CD4-positive, alpha-beta T cell treated with Interleukin-17A for 4 hours (primary cell): ENCODE data around the gene NHERF2.
"Not testable (repeated sequence)": the region's sequence is repeated elsewhere in the genome, so short reads cannot be mapped to it uniquely, and the experiment has no call there.

Experiments used
- DNase-seq: peaks from one replicate; pipeline ENCODE4 v3.0.0-alpha.2; 2020; ENCODE audit warnings: mixed read lengths

NHERF2 gene

DNA sequence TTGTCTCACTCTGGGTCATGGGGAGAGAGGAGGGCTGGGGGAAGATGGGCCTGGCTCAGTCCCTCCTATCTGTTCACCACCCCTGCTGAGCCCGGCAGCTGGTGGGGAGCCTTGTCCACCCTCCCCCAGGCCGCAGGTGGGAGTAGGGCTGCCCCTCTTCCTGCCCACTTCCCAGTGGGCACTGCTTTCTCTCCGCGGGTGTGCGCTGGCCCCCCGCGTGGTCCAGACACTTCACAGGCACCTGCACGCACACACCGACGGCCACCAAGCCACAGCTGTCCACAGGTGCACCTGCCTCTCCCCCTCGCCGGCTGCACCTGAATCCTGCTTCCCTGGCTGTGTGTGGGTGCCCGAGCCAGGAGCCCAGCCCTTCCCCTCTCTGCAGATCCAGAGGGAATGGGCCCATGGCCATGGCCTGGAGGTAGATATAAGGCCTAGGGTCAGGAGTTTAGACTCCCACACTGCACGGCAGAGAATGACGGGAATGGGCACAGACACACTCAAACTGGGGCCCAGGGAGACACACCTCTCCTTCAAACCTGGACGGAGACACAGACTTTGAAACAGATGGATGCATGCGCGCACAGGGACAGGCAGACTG lies 2.0 kb downstream of the NHERF2 start:
- DNase-seq, result no peak

GRCh38 chr16:2029350-2029749 lies 2.6 kb downstream of the NHERF2 start:
- no peak for DNase-seq

- no peak for DNase-seq
Observed at GRCh38 chr16:2030036-2030435, 3.3 kb downstream of the NHERF2 start.

DNA sequence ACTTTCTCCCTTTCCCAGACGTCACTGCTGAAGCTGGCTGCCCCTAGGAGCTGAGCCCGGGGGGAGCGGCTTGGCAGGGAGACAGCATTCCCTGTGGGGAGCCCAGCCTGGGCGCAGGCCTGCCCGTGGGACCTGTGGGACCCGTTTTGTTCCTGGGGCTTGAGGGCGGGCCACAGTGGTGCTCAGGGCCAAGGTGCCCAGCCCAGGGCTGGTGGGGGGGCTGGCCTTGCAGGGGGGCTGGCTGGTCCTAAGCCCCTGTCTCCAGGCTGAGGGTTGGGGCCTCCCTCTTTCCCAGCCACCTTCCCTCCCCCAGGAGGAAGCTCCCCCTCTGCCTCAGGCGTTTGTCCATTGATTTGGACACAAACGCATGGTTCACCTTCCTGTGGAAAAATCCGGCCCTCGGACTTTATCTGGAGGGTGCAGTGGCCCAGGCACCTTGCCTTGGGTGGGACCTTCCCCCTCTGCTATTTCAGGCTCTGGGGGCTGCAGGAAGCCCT lies 4.4 kb downstream of the NHERF2 start:
- no peak for DNase-seq

GRCh38 chr16:2032285-2033056 lies 5.8 kb downstream of the NHERF2 start:
- no peak for DNase-seq

DNA sequence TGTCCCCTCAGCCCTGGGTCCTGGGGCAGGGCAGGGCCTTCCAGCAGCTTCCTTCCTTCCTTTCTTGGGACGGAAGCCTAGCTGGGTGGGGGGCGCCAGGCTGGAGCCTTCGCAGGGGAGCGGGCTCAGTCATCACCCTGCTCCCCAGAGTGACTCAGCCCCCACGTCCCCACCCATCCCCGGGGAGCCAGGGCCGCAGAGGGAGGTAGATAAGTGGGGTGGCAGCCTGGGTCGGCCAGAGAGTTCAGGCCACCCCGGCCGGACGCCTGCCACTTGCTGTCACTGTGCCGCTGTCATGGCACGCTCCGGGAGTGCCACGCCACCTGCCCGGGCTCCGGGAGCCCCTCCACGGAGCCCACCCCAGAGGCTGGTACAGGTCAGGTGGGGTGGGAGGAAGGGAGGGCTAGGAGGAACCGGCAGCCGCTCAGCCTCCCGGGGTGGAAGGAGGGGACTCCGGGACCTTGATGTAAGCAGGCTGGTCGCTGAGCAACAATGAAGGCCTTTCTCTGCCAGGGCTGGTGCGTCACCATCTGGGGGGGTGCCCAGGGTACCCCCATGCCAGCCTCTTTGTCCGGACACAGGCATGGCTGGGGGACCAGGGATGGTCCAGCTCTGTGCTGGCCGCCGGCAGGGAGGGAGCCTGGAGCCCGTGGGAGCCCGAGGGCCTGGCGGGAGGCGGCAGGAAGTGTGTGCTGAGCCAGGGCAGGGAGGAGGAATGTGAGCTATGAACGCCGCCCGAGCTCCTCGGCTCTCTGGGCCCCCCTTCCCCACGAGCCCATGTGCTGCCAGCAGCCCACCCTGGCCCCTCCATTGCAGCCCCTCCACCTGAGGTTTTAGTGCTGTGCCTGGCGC lies 6.6 kb downstream of the NHERF2 start:
- DNase-seq, result no peak

- DNase-seq, result not testable (repeated sequence)
Observed at GRCh38 chr16:2033909-2034695, 7.4 kb downstream of the NHERF2 start.

DNA sequence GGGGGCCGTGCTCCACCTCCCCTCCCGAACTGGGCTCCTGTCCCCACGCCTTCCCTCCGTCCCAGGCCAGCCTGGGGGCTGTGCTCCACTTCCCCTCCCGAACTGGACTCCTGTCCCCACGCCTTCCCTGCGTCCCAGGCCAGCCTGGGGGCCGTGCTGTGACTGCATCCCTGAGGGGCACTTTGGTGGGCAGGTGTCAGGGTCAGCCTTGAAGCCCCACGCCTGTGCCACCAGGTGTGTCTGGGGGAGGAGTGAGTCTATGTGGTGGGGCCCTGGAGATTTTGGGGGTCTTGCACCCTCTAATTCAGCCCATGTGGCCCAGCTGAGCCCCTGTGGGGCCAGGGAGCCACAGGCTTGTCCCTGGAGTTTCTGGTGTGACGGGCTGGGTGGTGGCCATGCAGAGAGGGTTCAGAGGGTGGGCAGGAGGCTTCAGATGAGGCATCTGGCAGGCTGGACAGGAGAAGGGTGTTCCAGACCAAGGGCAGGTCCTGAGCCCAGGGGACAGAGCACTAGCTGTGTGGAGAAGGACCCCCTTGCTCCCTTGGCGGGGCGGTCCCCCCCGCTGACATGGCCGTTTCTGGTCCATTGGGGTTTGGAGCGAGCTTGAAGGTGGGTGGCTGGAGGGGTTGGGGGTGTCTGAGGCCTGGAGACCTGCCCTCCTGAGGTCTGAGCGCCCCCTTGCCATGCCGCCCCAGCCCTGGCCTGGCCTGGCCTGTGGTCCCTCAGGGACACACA lies 8.2 kb downstream of the NHERF2 start:
- no peak for DNase-seq

DNA sequence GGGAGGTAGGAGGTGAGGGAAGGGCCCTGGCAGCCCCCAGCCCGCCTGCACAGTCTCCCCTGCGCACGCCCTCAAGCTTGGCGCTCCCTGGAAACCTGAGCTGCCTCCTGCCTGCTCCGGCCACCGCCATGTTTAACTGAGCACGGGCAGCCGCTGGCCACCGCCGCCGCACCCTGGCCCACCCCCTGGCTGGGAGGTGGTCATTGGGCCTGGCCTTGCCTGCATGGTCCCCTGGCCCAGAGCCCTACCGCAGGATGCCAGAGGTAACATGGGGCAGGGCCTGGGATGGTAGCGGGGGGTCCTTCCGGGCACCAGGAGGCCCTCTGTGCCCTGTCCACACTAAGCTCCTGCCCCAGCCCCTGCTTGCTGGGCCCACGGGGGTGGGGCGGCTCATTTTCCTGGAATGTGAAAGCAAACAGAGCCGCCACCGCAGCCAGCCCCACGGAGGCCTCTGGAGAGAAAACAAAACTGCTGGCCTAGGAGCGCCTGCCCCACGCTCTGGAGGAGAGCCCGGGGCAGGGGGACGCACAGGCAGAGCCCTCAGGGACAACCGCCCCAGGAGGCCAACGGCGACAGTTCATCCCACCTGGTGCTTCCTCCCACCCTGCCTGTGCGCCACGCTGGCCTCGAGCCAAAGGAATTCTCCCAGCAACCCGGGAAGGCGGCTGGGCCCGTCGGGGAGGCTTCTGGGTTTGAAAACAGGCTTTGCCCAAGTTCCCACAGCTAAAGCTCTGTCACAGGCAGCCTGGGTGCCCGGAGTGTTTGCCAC lies 8.9 kb downstream of the NHERF2 start:
- DNase-seq, result no peak

- no peak for DNase-seq
Observed at GRCh38 chr16:2036200-2036966, 9.7 kb downstream of the NHERF2 start.

DNA sequence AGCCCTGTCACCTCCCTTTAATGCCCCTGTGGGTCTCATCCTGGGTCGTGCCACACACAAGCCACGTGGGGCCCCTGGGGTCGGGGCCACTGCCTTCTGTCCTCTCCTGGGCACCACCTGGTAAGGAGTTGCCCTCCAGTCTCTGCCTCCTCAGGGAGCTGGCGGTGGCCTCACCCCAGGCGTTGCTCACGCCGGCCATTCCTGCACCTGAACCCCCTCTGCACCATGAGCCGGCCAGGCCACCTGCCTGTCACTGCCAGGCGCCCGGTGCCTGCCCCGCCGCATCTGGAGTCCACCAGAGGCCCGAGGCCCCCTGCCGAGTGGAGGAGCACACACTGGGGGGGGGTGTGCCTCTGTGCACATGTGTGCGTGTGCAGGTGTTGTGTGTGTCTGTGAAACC lies 10.4 kb downstream of the NHERF2 start:
- no peak for DNase-seq

DNA sequence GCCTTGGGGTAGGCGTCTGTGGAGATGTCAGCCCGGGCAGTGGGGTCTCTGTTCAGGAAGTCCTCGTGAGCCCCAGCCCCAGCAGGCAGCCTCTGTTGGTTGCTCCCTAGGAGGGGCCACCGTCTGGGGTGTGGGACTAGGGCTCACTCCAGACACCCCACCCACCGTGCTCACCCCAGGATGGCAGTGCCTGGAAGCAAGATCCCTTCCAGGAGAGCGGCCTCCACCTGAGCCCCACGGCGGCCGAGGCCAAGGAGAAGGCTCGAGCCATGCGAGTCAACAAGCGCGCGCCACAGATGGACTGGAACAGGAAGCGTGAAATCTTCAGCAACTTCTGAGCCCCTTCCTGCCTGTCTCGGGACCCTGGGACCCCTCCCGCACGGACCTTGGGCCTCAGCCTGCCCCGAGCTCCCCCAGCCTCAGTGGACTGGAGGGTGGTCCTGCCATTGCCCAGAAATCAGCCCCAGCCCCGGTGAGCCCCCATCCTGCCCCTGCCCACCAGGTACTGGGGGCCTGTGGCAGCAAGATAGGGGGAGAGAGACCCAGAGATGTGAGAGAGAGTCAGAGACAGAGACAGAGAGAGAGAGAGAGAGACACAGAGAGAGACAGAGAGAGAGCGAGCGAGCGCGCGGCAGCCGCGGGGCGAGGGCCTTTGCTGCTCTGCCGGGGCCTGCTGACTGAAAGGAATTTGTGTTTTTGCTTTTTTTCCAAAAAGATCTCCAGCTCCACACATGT lies 11.1 kb downstream of the NHERF2 start:
- DNase-seq, result no peak

DNA sequence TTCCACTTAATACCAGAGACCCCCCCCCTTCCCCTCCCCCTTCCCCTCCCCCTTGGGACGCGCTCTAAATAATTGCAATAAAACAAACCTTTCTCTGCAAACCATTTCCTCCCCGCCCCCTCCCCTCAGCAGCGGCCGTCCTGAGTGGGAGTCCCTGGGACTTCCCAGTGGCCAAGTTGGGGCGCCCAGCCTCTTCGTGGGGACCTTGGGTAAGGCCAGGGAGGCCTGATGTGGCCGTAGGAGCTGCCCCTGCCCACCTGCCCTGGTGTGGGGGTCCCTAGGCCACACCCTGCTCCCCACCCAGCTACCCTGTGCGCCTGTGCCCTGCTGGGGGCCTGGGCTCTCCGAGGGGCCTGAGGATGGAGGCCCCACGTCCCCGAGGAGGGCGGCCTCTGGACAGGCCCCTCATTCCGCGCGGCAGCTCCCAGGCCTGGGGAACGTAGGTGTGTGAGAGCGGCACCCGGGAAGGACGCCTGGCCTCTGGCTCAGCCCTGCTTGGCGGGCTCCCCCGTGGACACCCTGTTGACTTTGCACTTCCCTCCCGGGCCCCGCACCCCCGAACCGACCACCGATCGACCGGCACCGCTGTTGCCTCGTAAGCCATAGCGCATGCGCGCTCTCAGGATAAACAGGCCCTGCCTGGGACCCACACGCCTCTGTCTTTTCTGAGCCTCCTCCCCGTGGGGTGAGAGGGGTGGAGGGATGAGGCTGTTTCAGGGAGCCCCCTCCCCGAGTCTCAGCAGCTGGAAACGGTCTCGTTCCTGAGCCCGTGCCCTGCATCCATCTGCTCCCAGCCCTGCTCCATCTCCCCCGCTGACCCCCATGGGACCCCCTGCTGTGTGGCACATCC lies 11.9 kb downstream of the NHERF2 start:
- no peak for DNase-seq

- no peak for DNase-seq
Observed at GRCh38 chr16:2039274-2040031, 12.8 kb downstream of the NHERF2 start.

DNA sequence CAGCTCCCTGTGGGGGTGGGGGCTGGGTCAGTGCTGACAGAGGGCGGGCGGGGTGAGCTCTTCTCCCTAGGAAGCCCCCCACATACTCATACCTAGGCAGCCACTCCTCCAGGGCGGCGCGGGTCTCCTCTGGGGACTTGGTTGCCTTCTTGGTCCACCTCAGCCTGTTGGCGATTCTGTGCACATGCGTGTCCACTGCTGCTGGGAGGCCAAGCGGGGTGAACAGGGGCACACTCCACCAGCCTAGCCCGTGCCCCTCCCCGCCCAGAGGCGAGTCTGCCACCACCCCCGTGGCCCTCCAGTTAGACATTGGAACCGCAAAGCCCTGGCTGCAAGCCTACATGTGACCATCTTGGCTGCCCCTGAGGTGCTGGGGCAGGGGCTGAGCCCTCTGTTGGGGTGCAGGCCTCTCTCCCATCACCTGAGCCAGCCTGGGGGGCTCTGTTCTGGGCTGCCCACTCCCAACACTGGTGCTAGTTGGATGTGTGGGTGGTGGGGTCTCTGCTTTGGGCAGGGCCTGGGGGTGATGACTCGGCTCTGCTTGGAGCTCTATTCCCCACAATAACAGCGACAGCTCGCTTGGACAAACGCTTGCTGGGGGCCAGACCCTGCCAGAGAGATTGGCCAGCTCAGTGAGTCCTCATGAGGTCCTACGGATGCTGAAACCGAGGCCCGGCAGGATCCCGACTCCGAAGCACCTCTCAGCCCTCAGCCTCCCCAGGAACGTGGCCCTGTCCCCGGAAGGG lies 13.5 kb downstream of the NHERF2 start:
- DNase-seq, result no peak

DNA sequence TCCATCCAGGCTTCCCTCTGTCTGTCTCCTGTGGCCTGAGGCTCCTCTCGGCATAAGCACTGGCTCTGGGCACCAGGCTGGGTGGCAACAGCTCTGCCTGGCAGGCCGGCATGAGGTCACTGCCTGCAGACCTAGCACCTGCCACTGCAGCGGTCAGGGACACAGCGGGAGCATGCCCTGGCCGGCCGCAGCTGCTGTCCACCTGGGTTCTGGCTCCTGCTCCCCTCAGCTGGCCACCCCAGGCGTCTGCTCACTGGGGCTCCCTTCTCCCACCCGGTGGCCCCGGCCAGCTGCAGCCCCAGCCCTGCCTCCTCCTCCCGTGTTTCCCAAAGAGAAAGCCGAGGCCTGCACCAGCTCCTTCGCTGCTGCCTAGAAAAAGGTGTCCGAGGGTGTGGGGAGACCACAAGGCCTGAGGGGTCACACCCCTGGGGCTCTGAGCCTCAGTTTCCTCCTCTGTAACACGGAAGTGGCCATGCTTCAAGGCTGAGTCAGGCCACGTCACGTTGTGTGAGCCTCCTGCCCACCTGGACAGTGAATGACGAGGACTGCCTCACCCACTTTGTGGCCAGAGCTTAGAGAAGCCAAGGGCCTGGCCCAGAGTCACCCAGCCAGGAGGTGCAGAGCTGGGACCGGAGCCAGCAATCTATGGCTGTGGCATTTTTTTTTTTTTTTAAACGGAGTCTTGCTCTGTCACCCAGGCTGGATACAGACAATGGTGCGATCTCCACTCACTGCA lies 14.3 kb downstream of the NHERF2 start:
- DNase-seq, result no peak
